H9 (cell line): ENCODE measurements around the gene BAAT. TPM values are rescaled to one million over a fixed set of nuclear protein-coding genes. Genes with fewer than 3 reads are reported as not detected.

ENCODE experiments used
- DNase-seq: peaks from one replicate; pipeline ENCODE4 v3.0.0-alpha.2; 2017
- H2AFZ ChIP-seq: one replicate; pipeline ENCODE4 v1.6.1; 2013; ENCODE audit warnings: mild to moderate bottlenecking, low read length, control low read depth, moderate library complexity
- H2AK5ac ChIP-seq: 2 replicates; pipeline ENCODE4 v1.6.1; 2013; ENCODE audit warnings: low read length, control low read depth, mixed read lengths; ENCODE audit not compliant: insufficient read length
- H2BK120ac ChIP-seq: one replicate; pipeline ENCODE4 v1.6.1; 2013; ENCODE audit warnings: low read depth, mild to moderate bottlenecking, low read length, control low read depth, inconsistent platforms; ENCODE audit not compliant: poor library complexity, severe bottlenecking
- H2BK12ac ChIP-seq: 2 replicates; pipeline ENCODE4 v1.6.1; 2013; ENCODE audit warnings: low read length, control low read depth, mixed read lengths, low read depth; ENCODE audit not compliant: insufficient read length
- H2BK15ac ChIP-seq: 2 replicates; pipeline ENCODE4 v1.6.1; 2013; ENCODE audit warnings: low read depth, low read length, control low read depth
- H2BK20ac ChIP-seq: one replicate; pipeline ENCODE4 v1.6.1; 2013; ENCODE audit warnings: low read depth, mild to moderate bottlenecking, low read length, control low read depth, inconsistent platforms; ENCODE audit not compliant: poor library complexity, severe bottlenecking
- H2BK5ac ChIP-seq: 2 replicates; pipeline ENCODE4 v1.6.1; 2013; ENCODE audit warnings: low read length, control low read depth, mixed read lengths; ENCODE audit not compliant: insufficient read length
- H3K14ac ChIP-seq: 2 replicates; pipeline ENCODE4 v1.6.1; 2013; ENCODE audit warnings: low read length, control low read depth; ENCODE audit not compliant: insufficient read depth
- H3K18ac ChIP-seq: 2 replicates; pipeline ENCODE4 v1.6.1; 2013; ENCODE audit warnings: low read depth, mild to moderate bottlenecking, mixed read lengths, low read length, control low read depth; ENCODE audit not compliant: insufficient read length
- H3K23ac ChIP-seq: 2 replicates; pipeline ENCODE4 v1.6.1; 2013; ENCODE audit warnings: low read length, control low read depth, mixed read lengths, low read depth; ENCODE audit not compliant: insufficient read length
- H3K23me2 ChIP-seq: 2 replicates; pipeline ENCODE4 v1.6.1; 2013; ENCODE audit warnings: low read depth, mild to moderate bottlenecking, mixed read lengths, low read length, control low read depth; ENCODE audit not compliant: insufficient read length, poor library complexity, severe bottlenecking
- H3K27ac ChIP-seq: 2 replicates; pipeline ENCODE4 v1.5.1; 2013; ENCODE audit warnings: low read length, control low read depth, mixed read lengths, low read depth; ENCODE audit not compliant: insufficient read length
- H3K27me3 ChIP-seq: 2 replicates; pipeline ENCODE4 v1.6.1; 2013; ENCODE audit warnings: low read length, control low read depth, inconsistent platforms; ENCODE audit not compliant: insufficient read depth
- H3K4ac ChIP-seq: 2 replicates; pipeline ENCODE4 v1.6.1; 2013; ENCODE audit warnings: low read depth, mild to moderate bottlenecking, control low read depth, inconsistent platforms, low read length, moderate library complexity
- H3K4me1 ChIP-seq: 2 replicates; pipeline ENCODE4 v1.6.1; 2013; ENCODE audit warnings: low read length, control low read depth, inconsistent platforms; ENCODE audit not compliant: insufficient read depth
- H3K4me2 ChIP-seq: 2 replicates; pipeline ENCODE4 v1.6.1; 2013; ENCODE audit warnings: low read length, control low read depth, mixed read lengths; ENCODE audit not compliant: insufficient read length, insufficient read depth
- H3K56ac ChIP-seq: 2 replicates; pipeline ENCODE4 v1.6.1; 2013; ENCODE audit warnings: low read depth, mild to moderate bottlenecking, mixed read lengths, low read length, control low read depth; ENCODE audit not compliant: insufficient read length
- H3K79me1 ChIP-seq: 2 replicates; pipeline ENCODE4 v1.6.1; 2013; ENCODE audit warnings: low read depth, mild to moderate bottlenecking, moderate library complexity, low read length, control low read depth, inconsistent platforms; ENCODE audit not compliant: insufficient read depth, poor library complexity, severe bottlenecking
- H3K79me2 ChIP-seq: 2 replicates; pipeline ENCODE4 v1.6.1; 2013; ENCODE audit warnings: low read length, control low read depth, inconsistent platforms; ENCODE audit not compliant: insufficient read depth
- H3K9ac ChIP-seq: 2 replicates; pipeline ENCODE4 v1.6.1; 2013; ENCODE audit warnings: low read length, control low read depth, mixed read lengths; ENCODE audit not compliant: insufficient read length; ENCODE audit errors: extremely low read depth
- H3K9me3 ChIP-seq: one replicate; pipeline ENCODE4 v1.6.1; 2013; ENCODE audit warnings: low read depth, low read length, inconsistent platforms; ENCODE audit not compliant: control insufficient read depth
- H3T11ph ChIP-seq: one replicate; pipeline ENCODE4 v1.6.1; 2013; ENCODE audit warnings: mild to moderate bottlenecking, low read length, control low read depth, inconsistent platforms
- H4K20me1 ChIP-seq: one replicate; pipeline ENCODE4 v1.6.1; 2013; ENCODE audit not compliant: control insufficient read depth, insufficient read length, insufficient read depth
- H4K5ac ChIP-seq: 2 replicates; pipeline ENCODE4 v1.6.1; 2013; ENCODE audit warnings: low read depth, mild to moderate bottlenecking, mixed read lengths, low read length, control low read depth; ENCODE audit not compliant: insufficient read length
- H4K8ac ChIP-seq: replicated peaks from 2 replicates; pipeline ENCODE4 v1.6.1; 2013; ENCODE audit warnings: low read length, control low read depth, mixed read lengths, low read depth; ENCODE audit not compliant: insufficient read length
- H4K91ac ChIP-seq: 2 replicates; pipeline ENCODE4 v1.6.1; 2013; ENCODE audit warnings: low read depth, mild to moderate bottlenecking, moderate library complexity, mixed read lengths, low read length, control low read depth; ENCODE audit not compliant: insufficient read length
- H3K27ac Mint-ChIP-seq, 3 experiments: 2 replicates in 2 of 3; 3 replicates in 1 of 3; pipeline ENCODE4 v1.8.0; 2020 to 2021; ENCODE audit warnings: mixed read lengths in 3 of 3, mild to moderate bottlenecking in 1 of 3, moderate library complexity in 1 of 3
- H3K27me3 Mint-ChIP-seq: 2 replicates; pipeline ENCODE4 v1.8.0; 2021; ENCODE audit warnings: low read depth, mild to moderate bottlenecking, moderate library complexity, mixed read lengths
- H3K36me3 Mint-ChIP-seq, 3 experiments: 2 replicates in 2 of 3; 3 replicates in 1 of 3; pipeline ENCODE4 v1.8.0; 2020 to 2021; ENCODE audit warnings: low read depth in 3 of 3, mixed read lengths in 3 of 3; ENCODE audit not compliant: insufficient read depth in 1 of 3
- H3K4me1 Mint-ChIP-seq, 2 experiments: 2 replicates each; pipeline ENCODE4 v1.8.0; 2020; ENCODE audit warnings: mixed read lengths in 2 of 2
- H3K4me3 Mint-ChIP-seq, 2 experiments: 2 replicates in 1 of 2; 3 replicates in 1 of 2; pipeline ENCODE4 v1.8.0; 2020 to 2021; ENCODE audit warnings: mild to moderate bottlenecking in 2 of 2, mixed read lengths in 2 of 2, moderate library complexity in 1 of 2
- H3K9me3 Mint-ChIP-seq, 2 experiments: 2 replicates in 1 of 2; 3 replicates in 1 of 2; pipeline ENCODE4 v1.8.0; 2020; ENCODE audit warnings: mild to moderate bottlenecking in 2 of 2, mixed read lengths in 2 of 2, moderate library complexity in 1 of 2
- CTCF ChIP-seq: fragments of 200-600 bp; sonication (generic); conservative IDR thresholded peaks from 3 replicates; pipeline ENCODE4 v1.8.0; 2021; ENCODE audit warnings: antibody characterized with exemption, mild to moderate bottlenecking
- WGBS: extraction: QIAGEN DNeasy Blood & Tissue Kit; methylation state at CpG from one replicate; pipeline ENCODE4 v1.1.7; 2013; ENCODE audit warnings: missing lambda C conversion rate, low lambda C conversion rate, mixed read lengths; ENCODE audit not compliant: insufficient read length; ENCODE audit errors: extremely low coverage; 5-methylcytosine and 5-hydroxymethylcytosine counted together
- total RNA-seq: library from RNA; stranded (reverse); gene quantifications from 2 replicates; pipeline ENCODE4 v1.2.1, GENCODE V29; 2021

BAAT gene
- total RNA-seq, 1 experiment from 2014 or later, result 0.09 TPM

- Histone ChIP-seq H3K9me3 (no peaks in the 10 kb centered on the region), H2BK5ac (no peak overlapping the region), H3K27me3 (no peaks in the 10 kb centered on the region; the same call in 1 of the 2 replicates), H4K8ac (no peak overlapping the region), H4K20me1 (no peaks in the 10 kb centered on the region), H2BK120ac (no peak overlapping the region), H2AK5ac (no peak overlapping the region), H3K18ac (no peak overlapping the region), H3K79me1 (no peaks in the 10 kb centered on the region), H3K4ac (no peak overlapping the region), H3K14ac (no peak overlapping the region), H3K23ac (no peak overlapping the region), H3K79me2 (no peaks in the 10 kb centered on the region; the same call in 1 of the 2 replicates), H2BK12ac (no peak overlapping the region), H3K56ac (no peak overlapping the region), H3K9ac (no peak overlapping the region), H2AFZ (no peak overlapping the region), H3T11ph (no peak overlapping the region), H3K23me2 (peaks cover 3% of the 10 kb centered on the region), H3K4me2 (no peak overlapping the region), H2BK20ac (no peak overlapping the region), H4K91ac (no peak overlapping the region), H4K5ac (no peak overlapping the region), H2BK15ac (no peak overlapping the region), H3K27ac (no peak overlapping the region), H3K4me1 (no peaks in the 10 kb centered on the region)
- H3K4me3 Mint-ChIP-seq, result no peak overlapping the region
- peaks cover 0 to 2% of the 10 kb centered on the region in 2 experiments; a peak in 1 of 4 replicates for H3K4me1 Mint-ChIP-seq
- no CpG with 5 or more reads among the region's 2 CpGs for WGBS
- H3K36me3 Mint-ChIP-seq, result no peaks in the 10 kb centered on the region
- no peak for DNase-seq
- no peaks in the 10 kb centered on the region for H3K9me3 Mint-ChIP-seq
- H3K27ac Mint-ChIP-seq, result no peak overlapping the region
- H3K27me3 Mint-ChIP-seq, result no peaks in the 10 kb centered on the region
- no peak for TF ChIP-seq CTCF
Measured at GRCh38 chr9:101311191-101311590, 73.6 kb downstream of the BAAT start.

Other genes with a start within 250 kb of the BAAT start
- gene MRPL50, start 13.6 kb upstream of the BAAT start, total RNA-seq, result 20.0 and 20.7 TPM in 2 replicates
- 14.9 and 15.8 TPM in 2 replicates for gene ZNF189, start 13.8 kb upstream of the BAAT start, total RNA-seq
- gene ALDOB, start 50.8 kb upstream of the BAAT start, total RNA-seq, result not detected in 2 replicates
- 45.4 and 48.5 TPM in 2 replicates for gene RNF20, start 148.8 kb upstream of the BAAT start, total RNA-seq
- not detected in 2 replicates for gene PPP3R2, start 210.0 kb upstream of the BAAT start, total RNA-seq